NCI-H187 (cell line): ENCODE data around the gene DIAPH1.
A peak's percentile ranks its signal among the peaks of the same experiment; 100 is the strongest.

Experiments used
- DNase-seq, 2 experiments: peaks; one replicate each; lab custom pipeline; 2025; lab: John Stamatoyannopoulos, UW

DIAPH1 gene

GRCh38 chr5:141506381-141507155, 112.2 kb downstream of the DIAPH1 start:
- DNase-seq, result no peak

GRCh38 chr5:141504216-141504615, 114.6 kb downstream of the DIAPH1 start:
- no peak for DNase-seq

GRCh38 chr5:141503681-141504080, 115.1 kb downstream of the DIAPH1 start:
- DNase-seq, result no peak

- DNase-seq, result no peak
Measured at GRCh38 chr5:141501761-141502160, 117.0 kb downstream of the DIAPH1 start.

GRCh38 chr5:141496038-141496437, 122.8 kb downstream of the DIAPH1 start:
- DNase-seq, result no peak

GRCh38 chr5:141495453-141495811, 123.4 kb downstream of the DIAPH1 start:
- DNase-seq, result no peak

GRCh38 chr5:141494761-141495452, 123.9 kb downstream of the DIAPH1 start:
- no peak for DNase-seq

GRCh38 chr5:141493500-141494422, 125.0 kb downstream of the DIAPH1 start:
- no peak for DNase-seq

GRCh38 chr5:141492168-141492885, 126.5 kb downstream of the DIAPH1 start:
- DNase-seq, result no peak

- no peak for DNase-seq
Measured at GRCh38 chr5:141491323-141492167, 127.3 kb downstream of the DIAPH1 start.

- DNase-seq, result no peak
Measured at GRCh38 chr5:141490771-141491170, 128.0 kb downstream of the DIAPH1 start.

- no peak for DNase-seq
Measured at GRCh38 chr5:141490271-141490670, 128.5 kb downstream of the DIAPH1 start.

- DNase-seq, result no peak
Measured at GRCh38 chr5:141489841-141490240, 129.0 kb downstream of the DIAPH1 start.

- no peak for DNase-seq
Measured at GRCh38 chr5:141488591-141489561, 129.9 kb downstream of the DIAPH1 start, which contains the start of gene PCDHGC5. Gene PCDHGC5, plus strand, starts transcription at chr5:141489081. Its CDS starts 160 bp downstream, at chr5:141489241.

- no peak for DNase-seq
Measured at GRCh38 chr5:141487131-141487530, 131.7 kb downstream of the DIAPH1 start.

GRCh38 chr5:141486091-141486490, 132.7 kb downstream of the DIAPH1 start:
- DNase-seq, result no peak

- no peak for DNase-seq
Measured at GRCh38 chr5:141485321-141486055, 133.3 kb downstream of the DIAPH1 start.

GRCh38 chr5:141484641-141485311, 134.0 kb downstream of the DIAPH1 start, which contains the start of gene PCDHGC4:
Gene PCDHGC4, plus strand, starts transcription at chr5:141485030. Its CDS starts 144 bp downstream, at chr5:141485174.
- peak; percentile 26 to 52 for DNase-seq
